KBM-7 (cell line): ENCODE results near the gene CPLANE2.

ENCODE experiments used
- DNase-seq: peaks from one replicate; pipeline ENCODE4 v3.0.0-alpha.2; 2015
- in situ Hi-C: fragments of 300-500 bp; cut with MboI; formaldehyde crosslinking; loops from 2 replicates; pipeline ENCODE4 v1.14.3; 2020; ENCODE audit warnings: low sequenced_read_pairs, low pct_unique_long_range_greater_than_20kb, mixed read lengths

Gene CPLANE2

DNA sequence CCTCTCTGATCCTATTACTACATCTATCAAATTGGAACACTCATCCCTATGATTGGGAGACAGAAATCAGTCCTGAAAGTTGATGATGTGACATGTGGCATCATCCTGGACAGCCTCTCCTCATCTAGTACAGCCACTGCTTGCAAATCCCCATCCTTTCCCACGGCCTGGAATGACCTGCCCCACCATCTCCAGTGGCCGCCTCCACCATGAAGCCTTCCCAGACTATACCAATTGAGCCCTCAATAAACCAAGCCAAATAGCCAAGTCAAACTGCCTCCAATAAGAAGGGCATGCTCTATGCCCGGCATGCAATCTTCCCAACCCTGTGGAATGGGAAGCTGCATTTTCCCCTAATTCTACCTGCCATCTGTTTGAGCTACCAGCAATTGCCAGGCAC, 24.0 kb downstream of the CPLANE2 start:
- no peak for DNase-seq
- in situ Hi-C loops: no loop called here

- no peak for DNase-seq
- in situ Hi-C loops: no loop called here
Observed at GRCh38 chr1:16212251-16212961, 24.6 kb downstream of the CPLANE2 start, which contains the start of gene ARHGEF19. Gene ARHGEF19, minus strand, starts transcription at chr1:16212652. Its CDS starts 3,598 bp downstream, at chr1:16209054.

DNA sequence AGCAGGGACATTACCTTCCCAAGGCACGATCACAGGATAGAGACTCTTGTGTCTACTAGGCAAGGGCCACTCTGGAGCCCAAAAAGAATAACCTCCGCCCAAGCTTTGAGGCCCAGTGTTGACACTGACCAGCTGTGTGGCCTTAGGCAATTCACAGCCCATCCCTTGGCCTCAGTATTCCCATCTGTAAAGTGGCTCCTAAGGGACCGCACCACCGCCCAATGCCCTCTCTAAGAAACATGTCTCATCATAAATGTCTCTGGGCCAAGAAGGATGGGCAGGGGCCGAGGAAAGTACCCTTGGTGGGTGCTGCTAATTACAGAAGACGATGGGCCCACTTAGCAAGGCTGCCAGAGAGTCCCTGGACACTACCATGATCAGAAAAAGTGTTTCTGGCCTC, 25.2 kb downstream of the CPLANE2 start:
- in situ Hi-C loops: no loop called here

DNA sequence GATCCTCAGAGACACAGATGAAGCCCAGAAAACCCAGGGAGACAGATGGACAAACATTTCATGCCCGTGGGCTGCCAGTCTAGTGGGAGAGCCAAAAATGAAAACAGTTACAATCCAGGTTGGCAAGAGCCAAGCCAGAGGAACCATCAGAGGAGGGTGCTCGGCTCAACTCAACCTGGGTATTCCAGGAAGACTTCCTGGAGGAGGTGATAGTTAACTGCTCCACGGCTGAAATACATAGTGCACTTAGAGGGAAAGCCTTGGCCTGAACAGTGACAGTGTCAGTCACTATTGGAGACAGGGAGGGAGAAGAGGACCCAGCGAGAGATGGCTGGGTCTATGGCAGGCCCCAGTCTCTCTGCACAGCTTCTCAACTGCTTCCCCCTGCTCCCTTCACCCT, 26.4 kb downstream of the CPLANE2 start:
- in situ Hi-C loops: no loop called here
- DNase-seq: no peak

More for the DNA sequence above, 25.2 kb downstream of the CPLANE2 start:
- DNase-seq: no peak

- in situ Hi-C loops: no loop called here
- no peak for DNase-seq
Observed at GRCh38 chr1:16209847-16210407, 27.1 kb downstream of the CPLANE2 start.

DNA sequence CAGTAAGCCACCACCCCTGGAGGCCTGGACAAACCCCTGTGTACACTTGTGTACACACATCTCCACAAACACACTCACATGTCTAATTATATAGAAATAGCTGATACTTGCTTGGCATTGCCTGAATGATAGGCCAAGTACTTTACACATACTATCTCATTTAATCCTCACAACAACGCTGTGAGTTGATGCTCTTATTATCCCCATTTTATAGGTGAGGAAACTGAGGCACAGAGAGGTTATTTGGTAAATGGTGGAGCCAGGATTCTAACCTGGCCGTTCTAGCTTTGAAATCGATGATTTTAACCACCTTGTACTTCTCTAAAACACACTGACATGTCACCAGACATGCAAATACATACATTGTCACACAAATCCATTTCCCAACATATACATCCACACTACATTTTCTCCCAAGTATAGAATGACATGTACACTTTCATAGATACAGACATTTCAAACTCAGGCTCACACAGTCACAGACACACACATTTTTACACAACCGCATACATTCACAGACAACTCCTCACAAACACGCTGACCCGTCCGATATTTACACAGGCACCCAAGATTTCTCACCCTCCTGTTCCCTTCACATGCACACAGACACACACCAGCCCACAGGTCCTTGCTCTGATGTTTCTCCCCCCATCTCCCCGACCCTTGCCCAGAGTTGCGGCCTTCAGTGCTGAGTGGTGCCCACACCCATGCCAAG, 27.7 kb downstream of the CPLANE2 start:
- no peak for DNase-seq
- in situ Hi-C loops: no loop called here

DNA sequence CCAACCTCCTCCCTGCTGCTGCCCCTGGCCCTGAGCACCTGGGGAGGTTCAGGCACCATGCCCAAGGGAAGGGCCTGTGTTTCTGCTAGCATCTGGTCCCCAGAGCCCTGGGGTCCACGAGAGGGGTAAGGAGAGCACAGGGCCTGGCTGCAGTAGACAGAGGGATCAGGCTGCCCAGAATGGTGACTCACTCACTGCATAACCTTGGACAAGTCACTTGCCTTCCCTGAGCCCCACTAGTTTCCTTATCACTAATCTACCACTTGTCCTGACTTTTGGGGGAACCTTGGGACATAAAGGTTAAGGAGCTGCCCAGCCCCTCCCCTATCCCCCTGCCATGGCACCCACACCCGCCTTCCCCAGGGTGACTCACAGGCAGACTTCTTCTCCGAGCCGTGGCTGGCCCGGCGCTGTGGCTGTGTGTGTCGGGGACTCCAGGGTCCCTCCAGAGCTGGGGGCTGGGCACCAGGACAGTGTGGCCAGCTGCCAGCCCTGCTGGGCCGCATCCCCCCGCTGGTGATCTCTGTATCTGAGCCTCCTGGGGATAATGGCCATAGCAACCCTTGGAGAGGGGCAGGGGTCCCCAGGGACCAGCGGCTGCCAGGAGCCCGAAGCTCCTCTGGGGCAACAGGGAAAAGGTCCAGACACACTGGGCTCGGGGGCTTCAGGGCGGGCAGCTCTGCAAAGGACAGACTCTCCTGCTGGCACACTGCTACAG, 28.6 kb downstream of the CPLANE2 start:
- in situ Hi-C loops: no loop called here
- DNase-seq: no peak

DNA sequence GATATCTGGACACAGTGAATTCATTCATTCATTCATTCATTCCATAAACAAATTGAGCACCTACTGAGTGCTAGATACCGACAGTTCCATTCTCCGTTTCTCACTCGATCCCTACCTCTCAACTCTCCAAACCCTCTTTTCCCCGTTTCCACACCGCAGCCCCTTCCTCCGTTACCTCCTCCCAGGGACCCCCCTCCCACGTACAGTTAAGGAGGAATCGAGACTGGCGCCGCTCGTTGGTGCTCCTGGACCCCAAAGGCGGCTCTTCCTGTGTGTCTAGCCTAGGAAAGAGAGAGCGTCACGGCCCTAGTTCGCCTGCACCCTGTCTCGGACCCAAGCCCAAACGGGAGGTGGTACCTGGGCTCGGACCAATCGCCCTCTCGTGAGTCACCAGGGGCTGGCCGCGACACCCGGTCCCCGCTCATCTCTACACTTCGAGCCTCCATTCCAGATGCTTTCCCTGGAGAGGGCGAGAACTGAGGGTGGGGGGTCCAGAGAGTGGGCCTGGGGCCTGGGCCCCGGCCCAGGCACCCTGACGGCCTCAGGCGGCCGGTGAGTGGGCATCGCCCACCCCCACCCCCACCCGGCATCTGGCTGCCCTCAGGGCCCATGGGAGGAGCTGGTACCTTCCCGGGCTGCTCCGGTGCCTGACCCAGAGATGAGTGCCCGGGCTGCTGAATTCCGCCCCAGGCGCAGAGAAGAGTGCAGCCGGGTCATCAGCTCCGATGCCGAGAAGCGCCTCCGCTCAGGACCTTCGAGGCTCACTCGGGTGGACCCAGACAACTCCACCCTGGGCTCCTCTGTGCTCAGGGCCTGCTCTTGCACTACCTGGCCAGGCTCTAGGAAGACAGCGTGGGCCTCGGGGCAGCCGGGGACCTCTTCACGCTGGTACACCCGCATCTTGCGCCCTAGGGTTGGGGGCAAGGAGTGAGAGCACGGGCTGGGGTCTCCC, 29.4 kb downstream of the CPLANE2 start:
- DNase-seq: no peak
- in situ Hi-C loops: no loop called here

- in situ Hi-C loops: no loop called here
- peak; percentile 95 for DNase-seq
Observed at GRCh38 chr1:16206547-16207317, 30.3 kb downstream of the CPLANE2 start.

DNA sequence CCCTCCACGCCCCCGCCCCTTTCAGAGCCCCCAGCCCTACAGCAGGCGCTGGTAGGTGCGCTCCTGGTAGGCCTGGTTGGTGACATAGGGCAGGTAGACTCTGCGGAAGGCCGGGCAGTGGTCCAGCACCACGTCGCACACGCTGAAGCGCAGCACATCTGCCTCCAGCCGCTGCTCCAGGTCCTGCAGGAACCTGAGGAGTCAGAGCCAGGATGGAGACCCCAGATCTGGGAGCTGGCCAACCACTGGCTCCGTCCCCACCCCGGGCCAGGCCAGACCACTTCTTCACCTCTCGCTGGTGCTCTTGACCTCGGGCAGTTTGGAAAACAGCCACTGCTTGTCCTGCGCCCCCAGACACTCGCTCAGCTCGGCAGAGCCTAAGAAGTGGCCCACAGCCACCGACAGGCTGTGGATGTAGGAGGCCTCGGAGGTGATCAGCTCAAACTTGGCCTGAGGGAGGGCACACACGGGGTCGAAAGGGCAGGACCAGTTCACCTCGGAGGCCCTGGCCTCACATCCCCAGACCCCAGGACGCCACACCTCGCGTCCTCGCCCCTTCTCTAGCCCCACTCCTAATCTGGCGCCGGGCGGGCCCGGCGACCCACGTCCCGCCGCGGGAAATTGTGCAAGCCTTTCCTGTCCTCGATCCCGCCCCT, 31.0 kb downstream of the CPLANE2 start:
- in situ Hi-C loops: no loop called here
- no peak for DNase-seq

GRCh38 chr1:16205334-16205671, 31.7 kb downstream of the CPLANE2 start:
- no peak for DNase-seq
- in situ Hi-C loops: no loop called here

DNA sequence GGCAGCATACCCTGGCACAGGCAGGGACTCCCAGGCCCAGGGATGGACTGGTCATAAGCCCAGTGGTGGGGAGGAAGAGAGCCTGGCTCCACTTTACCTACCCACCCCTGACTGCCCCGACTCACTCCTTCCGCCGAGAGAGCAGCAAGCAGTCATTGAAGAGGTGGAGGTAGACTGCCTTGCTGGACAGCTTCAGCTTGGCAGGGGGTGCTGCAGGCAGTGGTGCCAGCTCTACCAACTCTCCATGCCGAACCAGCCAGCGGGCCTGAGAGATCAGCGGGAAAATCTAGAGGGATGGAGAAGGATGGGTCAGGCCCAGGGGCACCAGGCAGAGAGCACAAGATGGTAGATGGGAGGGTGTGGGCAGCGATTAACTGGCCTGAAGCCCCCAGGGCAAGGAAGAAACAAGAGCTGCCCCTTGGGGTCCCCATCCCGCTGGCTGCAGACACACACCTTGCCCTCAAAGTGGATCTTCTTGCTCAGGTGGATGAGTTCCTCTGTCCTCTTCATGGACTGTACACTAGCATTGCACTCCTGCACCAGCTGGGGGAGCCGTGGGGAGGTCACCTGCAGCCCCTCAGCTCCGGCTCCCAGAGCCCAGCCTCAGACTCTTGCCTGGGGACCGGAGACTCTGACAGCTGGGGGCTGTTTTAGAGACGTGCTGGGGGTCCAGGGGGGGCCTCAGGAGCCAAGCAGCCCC, 32.2 kb downstream of the CPLANE2 start:
- peak; percentile 38 for DNase-seq
- in situ Hi-C loops: no loop called here

- in situ Hi-C loops: no loop called here
- DNase-seq: no peak
Observed at GRCh38 chr1:16204216-16204615, 32.8 kb downstream of the CPLANE2 start.

- DNase-seq: no peak
- in situ Hi-C loops: no loop called here
Observed at GRCh38 chr1:16203550-16203949, 33.4 kb downstream of the CPLANE2 start.

- in situ Hi-C loops: no loop called here
- no peak for DNase-seq
Observed at GRCh38 chr1:16202281-16203210, 34.4 kb downstream of the CPLANE2 start.

- DNase-seq: no peak
- in situ Hi-C loops: no loop called here
Observed at GRCh38 chr1:16199700-16200099, 37.3 kb downstream of the CPLANE2 start.
